ENCODE data around the gene TRNAU1AP. TPM values are rescaled to one million over a fixed set of nuclear protein-coding genes. Genes with fewer than 3 reads are reported as not detected.

Gene TRNAU1AP
- total and polyA plus RNA-seq, 10 of the 15 experiments (the other 5 are each of a cell fraction or from before 2014, with no cell fraction given), result 24.3 to 67.0 (median 31.8) TPM

- WGBS (ENCODE audit: insufficient coverage, insufficient replicate concordance, low lambda C conversion rate, missing lambda C conversion rate), result 19% methylated on average over 7 of the region's 7 CpGs
- SMC1A ChIA-PET (ENCODE audit: uncharacterized antibody, unreplicated experiment), result interaction anchor here (1.0 to 8.4 kb wide), 6 partner anchors 10 to 108 kb away, joined by 3 to 57 read pairs (median 4); no protein-coding TSS in a partner anchor
- CTCF ChIA-PET, result interaction anchor here (0.7 to 8.0 kb wide), 7 partner anchors 34 to 158 kb away, joined by 3 to 95 read pairs (median 4); no protein-coding TSS in a partner anchor
- no peak for FAIRE-seq
- intact Hi-C loops (cut with micrococcal nuclease; ENCODE audit: unreplicated experiment) (loop anchor here (5.0 kb wide), 2 partner anchors 100 to 125 kb away; partner anchors contain the start of gene TAF12), in situ Hi-C loops (cut with MboI) (loop anchor here (5.0 kb wide), 2 partner anchors 85 to 360 kb away; no protein-coding TSS in a partner anchor)
- RAD21 ChIA-PET (ENCODE audit: unreplicated experiment), result interaction anchor here (1.8 to 4.4 kb wide), 2 partner anchors 61 to 85 kb away, joined by 12 to 32 read pairs; no protein-coding TSS in a partner anchor
- Histone ChIP-seq H3K4me3 (peak overlapping the region; percentile 80), H3K27me3 (replicated peaks in 1 of 2; ENCODE audit: control insufficient read depth in 2 of 2, insufficient read depth in 2 of 2, low read length in 1 of 2) (no peaks in the 10 kb centered on the region), H3K9ac (ENCODE audit: control insufficient read depth, insufficient read depth, low read length) (no peak overlapping the region; the same call in 1 of the 2 replicates), H3K27ac (ENCODE audit: control insufficient read depth, insufficient read depth) (no peak overlapping the region; the same call in 1 of the 2 replicates), H3K4me2 (ENCODE audit: control insufficient read depth, insufficient read depth) (peak overlapping the region; percentile 66), H3K79me2 (ENCODE audit: control insufficient read depth, insufficient read depth, low read length) (peaks cover 39% of the 10 kb centered on the region), H3K36me3 (ENCODE audit: control insufficient read depth in 2 of 2, insufficient read depth in 2 of 2, low read length in 1 of 2) (peaks cover 0 to 2% of the 10 kb centered on the region in 2 experiments; a peak in 3 of 4 replicates), H4K20me1 (ENCODE audit: control insufficient read depth, insufficient read depth) (no peaks in the 10 kb centered on the region; the same call in 1 of the 2 replicates), H3K9me3 (replicated peaks; ENCODE audit: control insufficient read depth, insufficient read depth, low read length) (no peaks in the 10 kb centered on the region), H3K4me1 (ENCODE audit: control insufficient read depth, insufficient read depth, low read length) (peaks cover 18% of the 10 kb centered on the region), H2AFZ (ENCODE audit: control insufficient read depth, low read depth, low read length) (no peak overlapping the region; the same call in 1 of the 2 replicates)
- TF ChIP-seq TCF7 (IDR thresholded peaks at IDR 0.05; ENCODE audit: borderline replicate concordance), result no peak
- TF ChIP-seq HDGF (IDR thresholded peaks at IDR 0.05), result 0 out of 2 replicates have a peak, but pooled peaks have one; percentile 63
- TF ChIP-seq MEF2B (IDR thresholded peaks at IDR 0.05; ENCODE audit: partially characterized antibody, poor library complexity, severe bottlenecking), result peak; percentile 8
- no TSS peak for BruUV-seq (replicated peaks)
- no peak for DNase-seq (ENCODE audit: low read depth, low spot score)
- peak; percentile 2 for ATAC-seq
- POLR2A ChIA-PET, result interaction anchor here (0.6 to 3.2 kb wide), 3 partner anchors 9 to 310 kb away, joined by 3 to 21 read pairs (median 7); no protein-coding TSS in a partner anchor
Observed at GRCh38 chr1:28517649-28517999, 35.3 kb upstream of the TRNAU1AP start.

GRCh38 chr1:28518000-28518744 is 34.7 kb upstream of the TRNAU1AP start:
- H3K4me1 ChIP-seq (ENCODE audit: control insufficient read depth, insufficient read depth, low read length), result peaks cover 18% of the 10 kb centered on the region
- H3K9ac ChIP-seq (ENCODE audit: control insufficient read depth, insufficient read depth, low read length), result peak overlapping the region; percentile 74
- intact Hi-C loops (cut with micrococcal nuclease; ENCODE audit: unreplicated experiment), result loop anchor here (1.0 to 5.0 kb wide), 6 partner anchors 35 to 359 kb away; partner anchors contain the start of genes TAF12 and TRNAU1AP
- ChIA-PET SMC1A (ENCODE audit: uncharacterized antibody, unreplicated experiment) (interaction anchor here (1.2 to 8.4 kb wide), 4 partner anchors 10 to 97 kb away, joined by 3 to 57 read pairs (median 26); no protein-coding TSS in a partner anchor), CTCF (interaction anchor here (0.6 to 8.0 kb wide), 7 partner anchors 34 to 158 kb away, joined by 3 to 95 read pairs (median 4); no protein-coding TSS in a partner anchor), RAD21 (ENCODE audit: unreplicated experiment) (interaction anchor here (1.8 to 4.4 kb wide), 2 partner anchors 61 to 85 kb away, joined by 12 to 32 read pairs; no protein-coding TSS in a partner anchor), POLR2A (interaction anchor here (0.7 to 3.2 kb wide), 4 partner anchors 12 to 85 kb away, joined by 3 to 21 read pairs (median 3); partner anchors contain the start of gene RCC1)
- no peaks in the 10 kb centered on the region for H3K9me3 ChIP-seq (replicated peaks; ENCODE audit: control insufficient read depth, insufficient read depth, low read length)
- no peak for FAIRE-seq
- in situ Hi-C loops (cut with MboI), result loop anchor here (5.0 kb wide), 2 partner anchors 84 to 359 kb away; no protein-coding TSS in a partner anchor
- no peaks in the 10 kb centered on the region for H3K27me3 ChIP-seq (replicated peaks in 1 of 2; ENCODE audit: control insufficient read depth in 2 of 2, insufficient read depth in 2 of 2, low read length in 1 of 2)
- BruUV-seq (replicated peaks), result no TSS peak
- peak; percentile 72 for ATAC-seq
- peak overlapping the region; percentile 84 for H3K27ac ChIP-seq (ENCODE audit: control insufficient read depth, insufficient read depth)
- H4K20me1 ChIP-seq (ENCODE audit: control insufficient read depth, insufficient read depth), result no peaks in the 10 kb centered on the region; the same call in 1 of the 2 replicates
- H3K4me3 ChIP-seq, result peak overlapping the region; percentile 80
- H3K79me2 ChIP-seq (ENCODE audit: control insufficient read depth, insufficient read depth, low read length), result peaks cover 40% of the 10 kb centered on the region
- H3K4me2 ChIP-seq (ENCODE audit: control insufficient read depth, insufficient read depth), result peak overlapping the region; percentile 86
- H2AFZ ChIP-seq (ENCODE audit: control insufficient read depth, low read depth, low read length), result peak overlapping the region; percentile 83
- 1% methylated on average over 92 of the region's 92 CpGs for WGBS (ENCODE audit: insufficient coverage, insufficient replicate concordance, low lambda C conversion rate, missing lambda C conversion rate)
- DNase-seq (ENCODE audit: low read depth, low spot score), result no peak
- peaks cover 0 to 2% of the 10 kb centered on the region in 2 experiments; a peak in 3 of 4 replicates for H3K36me3 ChIP-seq (ENCODE audit: control insufficient read depth in 2 of 2, insufficient read depth in 2 of 2, low read length in 1 of 2)
- no peak for TF ChIP-seq POU2F2 (IDR thresholded peaks at IDR 0.05; ENCODE audit: borderline replicate concordance, low read depth, low read length)
- no peak; the same call in 1 of the 2 replicates for TF ChIP-seq ESRRA (IDR thresholded peaks at IDR 0.05; ENCODE audit: low read length)
- peak; percentile 98 for TF ChIP-seq NKRF (conservative IDR thresholded peaks at IDR 0.05)
- TF ChIP-seq PKNOX1 (IDR thresholded peaks at IDR 0.05), result no peak
- no peak for TF ChIP-seq CREB1 (IDR thresholded peaks at IDR 0.05; ENCODE audit: low read depth)
- peak; percentile 90 for TF ChIP-seq E2F4 (IDR thresholded peaks at IDR 0.05; ENCODE audit: low read depth, low read length)

All from GM12878 (cell line).